Measurements from ENCODE around the gene GUSB.

GRCh38 chr7:65923316-65923715 lies 58.7 kb downstream of the GUSB start:
- TF ChIP-seq POLR2AphosphoS5 (IDR thresholded peaks at IDR 0.05; ENCODE audit: low read depth, low read length) (no peak), POLR2A (IDR thresholded peaks at IDR 0.05; ENCODE audit: low read depth, low read length) (no peak), TAF1 (IDR thresholded peaks at IDR 0.05; ENCODE audit: borderline replicate concordance, low read depth, low read length) (no peak)
